Esophagus muscularis mucosa (tissue), 4 donors: ENCODE measurements around the gene UVRAG. TPM values are rescaled to one million over a fixed set of nuclear protein-coding genes. Genes with fewer than 3 reads are reported as not detected.

Experiments
- DNase-seq: peaks from one replicate; pipeline ENCODE4 v3.0.0-alpha.2; 2017; ENCODE audit errors: extremely low spot score
- H3K27ac ChIP-seq, 4 donors: fragments of 200-600 bp; sonication (generic); replicated peaks in 1 of 4; 1 replicate in 3 of 4; 2 replicates in 1 of 4; pipeline ENCODE4 v1.5.1; 2016 to 2019; ENCODE audit warnings: mild to moderate bottlenecking in 1 of 4
- H3K27me3 ChIP-seq, 4 donors: fragments of 200-600 bp; sonication (generic); one replicate each; pipeline versions ENCODE4 v1.5.1 to v1.6.0; 2016 to 2019
- H3K36me3 ChIP-seq, 4 donors: fragments of 200-600 bp; sonication (generic); one replicate each; pipeline ENCODE4 v1.5.1; 2016 to 2019
- H3K4me1 ChIP-seq, 4 donors: fragments of 200-600 bp; sonication (generic); one replicate each; pipeline ENCODE4 v1.5.1; 2016 to 2019
- H3K4me3 ChIP-seq, 4 donors: fragments of 200-600 bp; sonication (generic); 1 replicate in 2 of 4; 2 replicates in 2 of 4; pipeline ENCODE4 v1.5.1; 2016 to 2019; ENCODE audit warnings: mild to moderate bottlenecking in 4 of 4, moderate library complexity in 1 of 4
- H3K9me3 ChIP-seq, 4 donors: fragments of 200-600 bp; sonication (generic); 1 replicate in 3 of 4; 2 replicates in 1 of 4; pipeline ENCODE4 v1.5.1; 2016 to 2019
- CTCF ChIP-seq, 3 experiments: fragments of 200-600 bp in 2 of 3; fragments of 450-650 bp in 1 of 3; sonication (generic) in 2 of 3; IDR thresholded peaks; one replicate each; pipeline ENCODE4 v1.5.1; 2017 to 2019; ENCODE audit warnings: antibody characterized with exemption in 3 of 3, mild to moderate bottlenecking in 2 of 3, moderate library complexity in 1 of 3
- EP300 ChIP-seq: sonication (generic); formaldehyde crosslinking; IDR thresholded peaks from one replicate; pipeline ENCODE4 v1.6.1; 2017; ENCODE audit warnings: antibody characterized with exemption
- POLR2A ChIP-seq: fragments of 450-650 bp; IDR thresholded peaks from one replicate; pipeline ENCODE4 v1.6.1; 2017; ENCODE audit warnings: antibody characterized with exemption, moderate library complexity, mild to moderate bottlenecking, low read depth
- POLR2AphosphoS5 ChIP-seq, 2 donors: sonication (generic); formaldehyde crosslinking; IDR thresholded peaks; one replicate each; pipeline ENCODE4 v1.6.1; 2017; ENCODE audit warnings: antibody characterized with exemption in 2 of 2
- WGBS: methylation state at CpG from one replicate; pipeline ENCODE4 v1.1.5; 2018; 5-methylcytosine and 5-hydroxymethylcytosine counted together
- intact Hi-C: fragments of 100-400 bp; cut with DNase I; formaldehyde crosslinking; loops from one replicate; pipeline ENCODE4 v1.15.1; 2023
- total RNA-seq, 4 donors: library from RNA; depleted of rRNA; stranded (reverse); fragments of >200 nt; gene quantifications; one replicate each; pipeline versions ENCODE4 v1.1.0 to v1.2.1, GENCODE V29; 2016

UVRAG gene
- total RNA-seq, 4 donors from 2014 or later = 30.6 to 37.4 (median 34.7) TPM

DNA sequence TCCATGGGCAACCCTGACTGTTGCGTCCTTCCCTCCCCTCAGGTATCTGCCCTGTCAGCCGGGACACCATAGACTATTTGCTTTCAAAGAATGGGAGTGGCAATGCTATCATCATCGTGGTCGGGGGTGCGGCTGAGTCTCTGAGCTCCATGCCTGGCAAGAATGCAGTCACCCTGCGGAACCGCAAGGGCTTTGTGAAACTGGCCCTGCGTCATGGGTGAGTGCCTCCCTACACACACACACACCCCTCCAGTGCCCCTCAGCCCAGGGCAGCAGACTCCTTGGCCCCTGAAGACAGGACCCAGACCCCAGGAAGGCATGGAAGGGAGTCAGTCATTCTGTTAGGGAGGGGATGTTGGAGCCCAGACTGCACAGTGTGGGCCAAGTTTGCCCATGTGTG, 17.9 kb upstream of the UVRAG start:
- H3K4me1 ChIP-seq = no peaks in the 10 kb centered on the region
- H3K9me3 ChIP-seq = no peaks in the 10 kb centered on the region
- H3K36me3 ChIP-seq = no peaks in the 10 kb centered on the region
- 94% methylated on average over 5 of the region's 8 CpGs for WGBS
- H3K4me3 ChIP-seq = no peak overlapping the region
- DNase-seq = no peak
- intact Hi-C loops = no loop called here
- no peak overlapping the region for H3K27ac ChIP-seq
- H3K27me3 ChIP-seq = no peaks in the 10 kb centered on the region
- TF ChIP-seq CTCF (IDR thresholded peaks at IDR 0.05) = no peak
- TF ChIP-seq EP300 = no peak
- TF ChIP-seq POLR2AphosphoS5 (IDR thresholded peaks at IDR 0.05) = no peak
- TF ChIP-seq POLR2A = no peak

DNA sequence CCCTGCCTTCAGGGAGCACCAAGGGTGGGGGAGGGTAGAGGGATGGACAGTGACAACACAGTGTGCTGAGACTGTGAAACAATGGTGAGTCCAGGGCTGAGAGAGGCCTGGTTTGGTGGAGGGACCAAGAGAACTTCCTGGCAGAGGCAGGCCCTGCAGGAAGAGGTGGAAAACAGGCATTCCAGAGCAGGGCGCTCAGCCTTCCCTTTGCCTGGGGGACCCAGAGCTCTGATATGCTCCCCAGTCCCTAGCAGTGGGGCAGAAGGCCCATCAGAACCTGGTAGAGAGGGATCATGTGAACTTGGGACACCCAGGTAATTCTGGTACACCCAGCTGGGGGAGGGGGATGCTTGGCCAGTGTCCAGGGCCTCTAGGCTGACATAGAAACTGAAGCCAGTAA, 17.2 kb upstream of the UVRAG start:
- Histone ChIP-seq H3K27ac (no peak overlapping the region), H3K36me3 (no peaks in the 10 kb centered on the region), H3K4me3 (no peak overlapping the region), H3K9me3 (no peaks in the 10 kb centered on the region), H3K27me3 (no peaks in the 10 kb centered on the region), H3K4me1 (no peaks in the 10 kb centered on the region)
- DNase-seq = no peak
- 83% methylated on average over 1 of the region's 1 CpG for whole genome bisulfite sequencing
- TF ChIP-seq POLR2AphosphoS5 (IDR thresholded peaks at IDR 0.05) (no peak), POLR2A (no peak), CTCF (IDR thresholded peaks at IDR 0.05) (no peak), EP300 (no peak)
- intact Hi-C loops = no loop called here

DNA sequence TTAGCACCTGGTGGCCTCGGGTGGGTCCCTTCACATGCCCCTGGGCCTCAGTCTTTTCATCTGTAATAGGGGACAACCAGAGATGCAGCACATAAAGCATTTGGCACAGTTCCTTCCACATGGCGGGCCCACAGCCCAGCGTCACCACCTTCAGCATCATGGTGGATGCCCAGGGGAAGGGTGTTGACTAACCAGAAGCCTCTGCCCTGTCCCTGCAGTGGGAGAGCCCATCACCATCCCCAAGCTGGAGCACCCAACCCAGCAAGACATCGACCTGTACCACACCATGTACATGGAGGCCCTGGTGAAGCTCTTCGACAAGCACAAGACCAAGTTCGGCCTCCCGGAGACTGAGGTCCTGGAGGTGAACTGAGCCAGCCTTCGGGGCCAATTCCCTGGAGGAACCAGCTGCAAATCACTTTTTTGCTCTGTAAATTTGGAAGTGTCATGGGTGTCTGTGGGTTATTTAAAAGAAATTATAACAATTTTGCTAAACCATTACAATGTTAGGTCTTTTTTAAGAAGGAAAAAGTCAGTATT, 14.8 kb upstream of the UVRAG start:
- intact Hi-C loops = loop anchor here (5.0 kb wide), 1 partner anchor 352 kb away; no protein-coding TSS in a partner anchor
- Histone ChIP-seq H3K27me3 (no peaks in the 10 kb centered on the region), H3K36me3 (no peaks in the 10 kb centered on the region), H3K4me1 (peaks cover 0 to 9% (median 3%) of the 10 kb centered on the region in 4 donors), H3K27ac (no peak overlapping the region), H3K9me3 (no peaks in the 10 kb centered on the region), H3K4me3 (no peak overlapping the region)
- DNase-seq = no peak
- TF ChIP-seq CTCF (IDR thresholded peaks at IDR 0.05) = no peak
- TF ChIP-seq POLR2A = no peak
- TF ChIP-seq EP300 = no peak
- no peak for TF ChIP-seq POLR2AphosphoS5 (IDR thresholded peaks at IDR 0.05)
- WGBS = 91% methylated on average over 7 of the region's 8 CpGs

- peaks cover 0 to 9% (median 3%) of the 10 kb centered on the region in 4 donors for H3K4me1 ChIP-seq
- H3K36me3 ChIP-seq = no peaks in the 10 kb centered on the region
- no peaks in the 10 kb centered on the region for H3K27me3 ChIP-seq
- H3K27ac ChIP-seq = no peak overlapping the region
- no peak overlapping the region for H3K4me3 ChIP-seq
- WGBS = 97% methylated on average over 6 of the region's 6 CpGs
- no peaks in the 10 kb centered on the region for H3K9me3 ChIP-seq
- no peak for DNase-seq
- intact Hi-C loops = loop anchor here (5.0 kb wide), 1 partner anchor 351 kb away; no protein-coding TSS in a partner anchor
- TF ChIP-seq POLR2A = no peak
Measured at GRCh38 chr11:75800728-75801361, 14.2 kb upstream of the UVRAG start.

DNA sequence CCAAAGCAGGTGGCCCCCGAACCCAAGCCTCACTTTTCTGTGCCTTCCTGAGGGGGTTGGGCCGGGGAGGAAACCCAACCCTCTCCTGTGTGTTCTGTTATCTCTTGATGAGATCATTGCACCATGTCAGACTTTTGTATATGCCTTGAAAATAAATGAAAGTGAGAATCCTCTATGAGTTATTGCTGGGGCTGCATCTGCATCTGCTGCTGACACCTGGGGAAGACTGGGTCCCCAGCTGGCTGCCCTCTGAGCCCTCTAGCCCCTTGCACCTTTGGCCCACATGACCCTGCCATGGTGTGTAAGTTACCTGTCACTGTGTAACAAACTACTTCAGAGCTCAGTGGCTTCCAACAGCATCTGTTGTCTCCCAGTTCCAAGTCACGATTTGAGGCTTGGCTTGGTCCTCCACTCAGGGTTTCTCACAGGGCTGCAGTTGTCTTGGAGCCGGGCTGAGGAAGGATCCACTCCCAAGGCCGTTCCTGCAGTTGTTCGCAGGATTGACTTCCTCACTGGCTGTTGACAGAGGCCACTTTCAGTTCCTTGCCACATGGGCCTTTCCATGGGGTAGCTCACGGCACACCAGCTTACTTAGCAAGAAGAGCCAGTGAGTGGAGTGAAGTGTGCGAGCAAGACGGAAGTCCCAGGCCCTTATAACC, 13.5 kb upstream of the UVRAG start:
- no peak overlapping the region for H3K27ac ChIP-seq
- 78% methylated on average over 7 of the region's 9 CpGs for WGBS

More for the DNA sequence above, 13.5 kb upstream of the UVRAG start:
- no peak for DNase-seq
- Histone ChIP-seq H3K27me3 (no peaks in the 10 kb centered on the region), H3K36me3 (no peaks in the 10 kb centered on the region), H3K4me3 (no peak overlapping the region), H3K4me1 (peaks cover 0 to 9% (median 3%) of the 10 kb centered on the region in 4 donors), H3K9me3 (no peaks in the 10 kb centered on the region)
- TF ChIP-seq EP300 = no peak
- TF ChIP-seq POLR2A = no peak
- no peak for TF ChIP-seq POLR2AphosphoS5 (IDR thresholded peaks at IDR 0.05)
- TF ChIP-seq CTCF (IDR thresholded peaks at IDR 0.05) = no peak
- intact Hi-C loops = loop anchor here (2.0 to 5.0 kb wide), 2 partner anchors 67 to 351 kb away; no protein-coding TSS in a partner anchor
